Activated CD4-positive, alpha-beta T cell treated with anti-CD3 and anti-CD28 coated beads, Interleukin-2, Interleukin-4, amounts not matched to agents 100 ng/mL and 50 ng/mL, durations not matched to agents 16 hours and 8 hours (primary cell): ENCODE measurements around the gene PRKAG3.

ENCODE experiments used
- DNase-seq: peaks from one replicate; pipeline ENCODE4 v3.0.0-alpha.2; 2020; ENCODE audit warnings: low spot score

The PRKAG3 gene

GRCh38 chr2:218831378-218831990 is at the start of gene PRKAG3:
Gene PRKAG3 (minus strand): TSS chr2:218831803.
- DNase-seq = no peak

GRCh38 chr2:218880859-218881594 is 49.4 kb upstream of the PRKAG3 start:
- DNase-seq = no peak

DNA sequence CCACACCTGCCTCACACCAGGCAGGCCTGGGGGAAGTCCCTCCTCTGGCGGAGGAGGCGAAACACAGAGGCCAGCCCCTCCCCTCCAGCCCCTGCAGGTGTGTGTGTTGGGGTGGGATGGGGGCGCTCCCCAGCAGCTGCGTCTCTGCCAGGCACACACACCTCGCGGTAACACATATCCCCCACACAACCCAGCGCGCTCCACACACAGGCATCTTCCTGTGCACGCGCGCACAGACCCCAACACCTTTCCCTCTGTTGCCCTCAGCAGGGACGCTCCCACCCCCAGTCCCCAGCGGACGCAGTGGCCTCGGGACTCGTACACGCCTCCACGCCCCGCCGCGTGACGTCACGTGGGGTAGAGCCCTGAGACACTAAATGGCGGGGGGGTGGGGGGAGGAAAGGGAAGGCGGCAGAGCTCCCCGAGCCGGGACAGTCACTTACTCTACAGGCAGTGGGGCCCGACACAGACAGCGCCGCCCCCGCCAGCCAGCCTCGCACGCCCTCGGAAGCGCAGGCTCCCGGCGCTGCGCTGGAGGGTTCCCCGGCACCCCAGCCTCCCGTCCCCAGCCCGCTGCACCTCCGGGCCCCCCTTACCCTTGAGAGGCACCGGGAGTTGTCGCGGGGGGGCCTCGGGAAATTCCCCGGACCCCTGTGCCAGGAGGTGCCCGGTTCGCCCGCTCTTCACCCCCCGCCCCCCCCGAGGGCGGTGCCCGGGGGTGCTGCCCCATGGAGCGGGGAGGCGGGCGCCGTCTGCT is 48.7 kb upstream of the PRKAG3 start, which contains the start of gene WNT10A:
TSS of gene WNT10A (plus strand) at position 751 of the 757 bp plus-strand sequence. CDS start 144 bp downstream, outside the sequence.
- no peak for DNase-seq

GRCh38 chr2:218879776-218880101 is 48.1 kb upstream of the PRKAG3 start:
- DNase-seq = no peak

GRCh38 chr2:218878926-218879761 is 47.5 kb upstream of the PRKAG3 start:
- no peak for DNase-seq

- no peak for DNase-seq
These were observed 46.9 kb upstream of the PRKAG3 start for GRCh38 chr2:218878486-218878885.

DNA sequence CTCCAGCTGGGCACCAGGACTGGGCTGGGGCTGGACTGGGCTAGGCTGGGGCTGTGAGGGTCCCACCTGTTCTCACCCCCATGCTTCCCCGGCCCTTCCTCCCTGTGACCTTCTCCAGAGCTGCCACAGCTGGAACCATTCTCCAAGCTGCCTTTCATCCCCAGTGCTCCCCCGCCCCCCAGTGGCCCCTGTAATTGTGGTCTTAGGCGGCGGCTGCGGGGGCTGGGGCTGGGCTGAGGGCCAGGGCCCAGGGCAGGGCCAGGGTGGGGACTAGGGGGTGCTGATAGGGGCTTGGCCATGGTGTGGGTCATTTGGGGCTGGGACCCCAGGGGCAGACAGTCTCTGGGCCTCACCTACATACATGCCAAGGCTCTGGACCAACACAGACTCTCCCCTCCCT is 46.3 kb upstream of the PRKAG3 start:
- no peak for DNase-seq

DNA sequence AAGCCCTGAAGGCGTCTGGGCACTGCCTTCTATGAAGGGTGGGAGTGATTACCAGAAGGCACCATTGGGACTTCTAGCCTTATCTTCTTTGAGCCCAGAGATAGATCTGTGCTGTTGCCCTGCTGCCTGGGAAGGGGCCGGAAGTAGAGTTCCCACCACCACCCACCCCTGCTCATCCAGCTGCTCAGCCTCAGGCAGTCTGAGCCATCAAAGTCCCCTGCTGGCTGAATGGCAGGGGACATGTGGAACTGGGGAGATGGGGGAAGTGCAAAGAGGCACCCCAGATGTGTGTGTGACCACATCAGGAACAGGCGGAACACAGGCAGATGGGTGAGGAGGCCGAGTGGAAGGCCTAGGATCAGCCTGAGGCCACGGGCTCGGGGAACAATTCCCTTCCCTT is 45.7 kb upstream of the PRKAG3 start:
- DNase-seq = no peak

- DNase-seq = peak; percentile 73
These were observed 45.1 kb upstream of the PRKAG3 start for GRCh38 chr2:218876562-218877219.

DNA sequence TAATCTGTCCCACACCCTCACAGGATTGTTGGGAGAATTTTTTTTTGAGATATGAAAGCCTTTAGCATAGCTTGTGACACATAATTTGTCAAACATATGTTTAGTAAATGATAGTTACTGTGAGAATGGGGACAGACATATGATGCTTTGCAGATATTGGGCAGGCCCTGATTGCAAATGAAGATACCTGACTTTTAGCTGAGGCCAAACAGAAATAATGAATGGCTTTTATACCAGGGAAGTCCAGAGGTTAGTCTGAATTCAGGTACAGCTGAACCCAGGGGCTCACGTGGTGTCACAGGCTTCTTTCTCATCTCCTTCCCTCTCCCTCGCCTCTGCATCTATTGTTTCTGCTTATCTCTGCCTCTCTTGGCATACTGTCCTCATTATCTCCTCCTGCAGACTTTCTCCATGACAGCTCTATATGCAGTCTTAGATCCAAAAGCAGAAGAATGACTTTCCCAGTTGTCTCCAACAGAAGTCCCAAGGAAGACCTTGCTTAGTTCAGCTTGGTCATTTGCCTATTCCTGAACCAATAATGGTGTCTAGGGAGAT is 44.2 kb upstream of the PRKAG3 start:
- no peak for DNase-seq

DNA sequence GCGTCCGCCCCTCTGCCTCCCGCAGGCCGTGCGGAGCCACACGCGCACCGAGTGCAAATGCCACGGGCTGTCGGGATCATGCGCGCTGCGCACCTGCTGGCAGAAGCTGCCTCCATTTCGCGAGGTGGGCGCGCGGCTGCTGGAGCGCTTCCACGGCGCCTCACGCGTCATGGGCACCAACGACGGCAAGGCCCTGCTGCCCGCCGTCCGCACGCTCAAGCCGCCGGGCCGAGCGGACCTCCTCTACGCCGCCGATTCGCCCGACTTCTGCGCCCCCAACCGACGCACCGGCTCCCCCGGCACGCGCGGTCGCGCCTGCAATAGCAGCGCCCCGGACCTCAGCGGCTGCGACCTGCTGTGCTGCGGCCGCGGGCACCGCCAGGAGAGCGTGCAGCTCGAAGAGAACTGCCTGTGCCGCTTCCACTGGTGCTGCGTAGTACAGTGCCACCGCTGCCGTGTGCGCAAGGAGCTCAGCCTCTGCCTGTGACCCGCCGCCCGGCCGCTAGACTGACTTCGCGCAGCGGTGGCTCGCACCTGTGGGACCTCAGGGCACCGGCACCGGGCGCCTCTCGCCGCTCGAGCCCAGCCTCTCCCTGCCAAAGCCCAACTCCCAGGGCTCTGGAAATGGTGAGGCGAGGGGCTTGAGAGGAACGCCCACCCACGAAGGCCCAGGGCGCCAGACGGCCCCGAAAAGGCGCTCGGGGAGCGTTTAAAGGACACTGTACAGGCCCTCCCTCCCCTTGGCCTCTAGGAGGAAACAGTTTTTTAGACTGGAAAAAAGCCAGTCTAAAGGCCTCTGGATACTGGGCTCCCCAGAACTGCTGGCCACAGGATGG is 42.0 kb upstream of the PRKAG3 start:
- DNase-seq = no peak

- DNase-seq = no peak
These were observed 41.2 kb upstream of the PRKAG3 start for GRCh38 chr2:218872645-218873358.

- no peak for DNase-seq
These were observed 40.0 kb upstream of the PRKAG3 start for GRCh38 chr2:218871345-218872302.

DNA sequence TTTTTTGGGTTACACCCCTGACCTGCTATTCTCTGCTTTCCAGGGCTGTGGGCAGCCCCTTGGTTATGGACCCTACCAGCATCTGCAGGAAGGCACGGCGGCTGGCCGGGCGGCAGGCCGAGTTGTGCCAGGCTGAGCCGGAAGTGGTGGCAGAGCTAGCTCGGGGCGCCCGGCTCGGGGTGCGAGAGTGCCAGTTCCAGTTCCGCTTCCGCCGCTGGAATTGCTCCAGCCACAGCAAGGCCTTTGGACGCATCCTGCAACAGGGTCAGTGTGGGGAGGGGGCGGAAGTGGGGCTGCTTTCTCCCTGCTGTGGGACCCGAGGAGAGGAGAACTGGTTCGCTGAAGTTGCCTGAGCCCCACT is 39.4 kb upstream of the PRKAG3 start:
- no peak for DNase-seq

DNA sequence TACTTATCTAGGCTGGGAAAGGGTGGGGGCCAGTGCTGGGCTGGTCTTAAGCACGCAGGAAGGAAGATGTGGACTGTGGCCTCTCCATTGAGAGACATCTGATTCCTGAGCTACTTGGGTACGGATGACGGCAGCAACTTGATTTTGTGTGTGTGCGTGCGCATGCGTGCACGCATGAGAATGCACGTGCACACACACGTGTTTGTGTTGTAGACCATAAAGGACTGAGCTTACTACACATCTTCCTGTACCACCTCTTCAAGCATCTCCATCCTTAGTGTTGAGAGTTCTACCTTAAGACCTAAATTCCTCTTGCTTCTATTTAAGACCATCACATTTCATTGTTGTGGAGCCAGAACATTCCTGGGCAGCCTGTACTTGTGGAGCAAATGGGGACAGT is 37.5 kb upstream of the PRKAG3 start:
- no peak for DNase-seq

GRCh38 chr2:218867900-218868299 is 36.3 kb upstream of the PRKAG3 start:
- no peak for DNase-seq

GRCh38 chr2:218865999-218866398 is 34.4 kb upstream of the PRKAG3 start:
- no peak for DNase-seq

- no peak for DNase-seq
These were observed 33.8 kb upstream of the PRKAG3 start for GRCh38 chr2:218865396-218865795.
